GM12892 (cell line): ENCODE data around the gene ZNF492.

Experiments
- POLR2A ChIP-seq: IDR thresholded peaks from 2 replicates; pipeline ENCODE4 v1.6.1; 2011; ENCODE audit warnings: low read depth, low read length, control low read depth
- TAF1 ChIP-seq: IDR thresholded peaks from 2 replicates; pipeline ENCODE4 v1.6.1; 2011; ENCODE audit warnings: low read depth, mild to moderate bottlenecking, control low read depth, low read length, borderline replicate concordance

DNA sequence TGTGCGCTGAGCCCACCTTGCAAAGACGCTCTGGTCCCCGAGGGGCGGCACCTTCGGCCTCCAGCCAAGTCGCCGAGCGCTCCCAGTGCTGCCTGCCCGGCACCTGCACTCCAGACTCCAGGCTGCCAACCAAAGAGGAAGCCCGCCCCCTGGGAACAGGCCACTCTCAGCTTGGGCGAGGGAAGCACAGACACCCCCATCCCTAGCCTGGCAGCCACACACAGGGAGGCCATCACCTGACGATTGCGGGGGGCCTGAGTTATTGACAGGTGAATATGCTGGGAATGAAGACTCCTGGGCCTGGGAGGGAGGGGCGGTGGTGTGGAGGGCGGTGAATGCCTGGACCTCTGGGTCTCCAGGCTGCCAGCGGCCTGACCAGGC, 10.3 kb upstream of the ZNF492 start:
- TF ChIP-seq POLR2A: no peak
- no peak for TF ChIP-seq TAF1
